Neural cell (in vitro differentiated cells): ENCODE measurements around the gene AK8. TPM values are rescaled to one million over a fixed set of nuclear protein-coding genes. Genes with fewer than 3 reads are reported as not detected.

Experiments used
- H2AFZ ChIP-seq: fragments of 200-600, 300-800 bp; sonication (generic), shearing (Covaris generic); 2 replicates; pipeline ENCODE4 v1.6.0; 2014; ENCODE audit warnings: low read depth, mild to moderate bottlenecking, antibody characterized with exemption, low read length, moderate library complexity
- H3F3A ChIP-seq: fragments of 200-600 bp; shearing (Covaris generic); 2 replicates; pipeline ENCODE4 v1.6.1; 2016; ENCODE audit warnings: mild to moderate bottlenecking, moderate library complexity, mixed read lengths, antibody characterized with exemption, low read length; ENCODE audit not compliant: insufficient read depth, poor library complexity, severe bottlenecking
- H3K27ac ChIP-seq: fragments of 200-600, 300-800 bp; sonication (generic), shearing (Covaris generic); 2 replicates; pipeline ENCODE4 v1.5.1; 2014; ENCODE audit warnings: mild to moderate bottlenecking, low read length, moderate library complexity
- H3K27me3 ChIP-seq: fragments of 300-800, 200-600 bp; sonication (generic), shearing (Covaris generic); 2 replicates; pipeline ENCODE4 v1.6.0; 2014; ENCODE audit warnings: mild to moderate bottlenecking, low read depth, low read length, moderate library complexity; ENCODE audit not compliant: insufficient read depth
- H3K36me3 ChIP-seq: fragments of 300-800, 200-600 bp; sonication (generic), shearing (Covaris generic); 2 replicates; pipeline ENCODE4 v1.5.1; 2014; ENCODE audit warnings: mild to moderate bottlenecking, antibody characterized with exemption, low read length, moderate library complexity; ENCODE audit not compliant: insufficient read depth
- H3K4me2 ChIP-seq: fragments of 300-800, 200-600 bp; sonication (generic), shearing (Covaris generic); 2 replicates; pipeline ENCODE4 v1.6.0; 2014; ENCODE audit warnings: mild to moderate bottlenecking, low read length
- H3K4me3 ChIP-seq: fragments of 300-800, 200-600 bp; sonication (generic), shearing (Covaris generic); 2 replicates; pipeline ENCODE4 v1.5.1; 2014; ENCODE audit warnings: mild to moderate bottlenecking, low read length, moderate library complexity
- H3K79me2 ChIP-seq: fragments of 200-600 bp; shearing (Covaris generic); replicated peaks from 2 replicates; pipeline ENCODE4 v1.6.0; 2014; ENCODE audit warnings: mild to moderate bottlenecking, low read length, moderate library complexity; ENCODE audit not compliant: insufficient read depth
- H3K9ac ChIP-seq: fragments of 300-800, 200-600 bp; sonication (generic), shearing (Covaris generic); 2 replicates; pipeline ENCODE4 v1.6.1; 2016; ENCODE audit warnings: mild to moderate bottlenecking, low read length, mixed read lengths
- H3K9me2 ChIP-seq: fragments of 200-600 bp; shearing (Covaris generic); 2 replicates; pipeline ENCODE4 v1.6.1; 2016; ENCODE audit warnings: mild to moderate bottlenecking, low read length, mixed read lengths; ENCODE audit not compliant: insufficient read depth
- H3K9me3 ChIP-seq: fragments of 200-600, 300-800 bp; sonication (generic), shearing (Covaris generic); 2 replicates; pipeline ENCODE4 v1.6.1; 2016; ENCODE audit warnings: mild to moderate bottlenecking, mixed run types, low read length, moderate library complexity, mixed read lengths
- H4K20me1 ChIP-seq: fragments of 200-600 bp; shearing (Covaris generic); 2 replicates; pipeline ENCODE4 v1.6.1; 2016; ENCODE audit warnings: mild to moderate bottlenecking, mixed run types; ENCODE audit not compliant: insufficient read depth
- CTCF ChIP-seq: fragments of 450-650 bp; IDR thresholded peaks from 2 replicates; pipeline ENCODE4 v1.5.1; 2014; ENCODE audit warnings: antibody characterized with exemption, mild to moderate bottlenecking, moderate library complexity; ENCODE audit not compliant: poor library complexity, severe bottlenecking
- EP300 ChIP-seq: fragments of 450-650 bp; conservative IDR thresholded peaks from 2 replicates; pipeline ENCODE4 v1.6.1; 2014; ENCODE audit warnings: antibody characterized with exemption, mild to moderate bottlenecking, moderate library complexity; ENCODE audit not compliant: poor library complexity, severe bottlenecking
- EZH2 ChIP-seq: fragments of 200-600, 300-800 bp; shearing (Covaris generic), sonication (generic); IDR thresholded peaks from 2 replicates; pipeline ENCODE4 v1.6.1; 2014; ENCODE audit warnings: antibody characterized with exemption, low read length, borderline replicate concordance, mild to moderate bottlenecking; ENCODE audit not compliant: insufficient read depth, poor library complexity, severe bottlenecking
- MXI1 ChIP-seq: fragments of 450-650 bp; conservative IDR thresholded peaks from 2 replicates; pipeline ENCODE4 v1.6.1; 2014; ENCODE audit warnings: antibody characterized with exemption, mild to moderate bottlenecking; ENCODE audit not compliant: poor library complexity, severe bottlenecking
- POLR2AphosphoS5 ChIP-seq: IDR thresholded peaks from 2 replicates; pipeline ENCODE4 v1.6.1; 2012
- RAD21 ChIP-seq: fragments of 450-650 bp; conservative IDR thresholded peaks from 2 replicates; pipeline ENCODE4 v1.6.1; 2014; ENCODE audit warnings: antibody characterized with exemption, mild to moderate bottlenecking, moderate library complexity
- SMC3 ChIP-seq: fragments of 450-650 bp; conservative IDR thresholded peaks from 2 replicates; pipeline ENCODE4 v1.6.1; 2014; ENCODE audit warnings: antibody characterized with exemption, mild to moderate bottlenecking, moderate library complexity; ENCODE audit not compliant: poor library complexity
- TAF1 ChIP-seq: IDR thresholded peaks from 2 replicates; pipeline ENCODE4 v1.6.1; 2012; ENCODE audit warnings: low read depth
- polyA plus RNA-seq: library from polyadenylated mRNA; depleted of rRNA; stranded (reverse); fragments of >200 nt; gene quantifications from 2 replicates; pipeline ENCODE4 v1.2.3, GENCODE V29; 2014
- TF ChIP-seq, protein P1 (sequence below): IDR thresholded peaks from 2 replicates; pipeline ENCODE4 v1.6.1; 2012; ENCODE audit warnings: borderline replicate concordance

The AK8 gene
- polyA plus RNA-seq, 1 donor from 2014 or later, result 0.71 TPM

- Histone ChIP-seq H3K79me2 (no peaks in the 10 kb centered on the region), H4K20me1 (no peaks in the 10 kb centered on the region), H3K27ac (no peak overlapping the region), H3K27me3 (no peaks in the 10 kb centered on the region), H2AFZ (no peak overlapping the region), H3K9me2 (no peaks in the 10 kb centered on the region), H3K9ac (no peak overlapping the region), H3K36me3 (no peaks in the 10 kb centered on the region), H3K4me3 (no peak overlapping the region), H3K4me2 (no peak overlapping the region), H3K9me3 (no peaks in the 10 kb centered on the region), H3F3A (no peaks in the 10 kb centered on the region)
- TF ChIP-seq POLR2AphosphoS5 (no peak), SMC3 (no peak), MXI1 (no peak), CTCF (no peak), EZH2 (no peak), TAF1 (no peak), EP300 (no peak), RAD21 (no peak)
- TF ChIP-seq, protein P1, sequence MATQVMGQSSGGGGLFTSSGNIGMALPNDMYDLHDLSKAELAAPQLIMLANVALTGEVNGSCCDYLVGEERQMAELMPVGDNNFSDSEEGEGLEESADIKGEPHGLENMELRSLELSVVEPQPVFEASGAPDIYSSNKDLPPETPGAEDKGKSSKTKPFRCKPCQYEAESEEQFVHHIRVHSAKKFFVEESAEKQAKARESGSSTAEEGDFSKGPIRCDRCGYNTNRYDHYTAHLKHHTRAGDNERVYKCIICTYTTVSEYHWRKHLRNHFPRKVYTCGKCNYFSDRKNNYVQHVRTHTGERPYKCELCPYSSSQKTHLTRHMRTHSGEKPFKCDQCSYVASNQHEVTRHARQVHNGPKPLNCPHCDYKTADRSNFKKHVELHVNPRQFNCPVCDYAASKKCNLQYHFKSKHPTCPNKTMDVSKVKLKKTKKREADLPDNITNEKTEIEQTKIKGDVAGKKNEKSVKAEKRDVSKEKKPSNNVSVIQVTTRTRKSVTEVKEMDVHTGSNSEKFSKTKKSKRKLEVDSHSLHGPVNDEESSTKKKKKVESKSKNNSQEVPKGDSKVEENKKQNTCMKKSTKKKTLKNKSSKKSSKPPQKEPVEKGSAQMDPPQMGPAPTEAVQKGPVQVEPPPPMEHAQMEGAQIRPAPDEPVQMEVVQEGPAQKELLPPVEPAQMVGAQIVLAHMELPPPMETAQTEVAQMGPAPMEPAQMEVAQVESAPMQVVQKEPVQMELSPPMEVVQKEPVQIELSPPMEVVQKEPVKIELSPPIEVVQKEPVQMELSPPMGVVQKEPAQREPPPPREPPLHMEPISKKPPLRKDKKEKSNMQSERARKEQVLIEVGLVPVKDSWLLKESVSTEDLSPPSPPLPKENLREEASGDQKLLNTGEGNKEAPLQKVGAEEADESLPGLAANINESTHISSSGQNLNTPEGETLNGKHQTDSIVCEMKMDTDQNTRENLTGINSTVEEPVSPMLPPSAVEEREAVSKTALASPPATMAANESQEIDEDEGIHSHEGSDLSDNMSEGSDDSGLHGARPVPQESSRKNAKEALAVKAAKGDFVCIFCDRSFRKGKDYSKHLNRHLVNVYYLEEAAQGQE, result no peak
These were observed 19.3 kb downstream of the AK8 start for GRCh38 chr9:132858751-132859150.

GRCh38 chr9:132857616-132858342 is 20.3 kb downstream of the AK8 start:
- Histone ChIP-seq H3K9ac (no peak overlapping the region), H3K4me2 (no peak overlapping the region), H3K9me3 (no peaks in the 10 kb centered on the region), H3K9me2 (no peaks in the 10 kb centered on the region), H3K27me3 (no peaks in the 10 kb centered on the region), H3K79me2 (no peaks in the 10 kb centered on the region), H3F3A (no peaks in the 10 kb centered on the region), H3K4me3 (no peak overlapping the region), H2AFZ (no peak overlapping the region), H3K36me3 (no peaks in the 10 kb centered on the region), H4K20me1 (no peaks in the 10 kb centered on the region), H3K27ac (no peak overlapping the region)
- TF ChIP-seq, protein P1, result no peak
- TF ChIP-seq POLR2AphosphoS5, result no peak
- peak; percentile 36 for TF ChIP-seq CTCF
